GM19099 (cell line): ENCODE data around the gene BCAR3.

ENCODE experiments used
- POLR2A ChIP-seq: IDR thresholded peaks from 3 replicates; pipeline ENCODE4 v1.6.1; 2011; ENCODE audit warnings: low read depth; ENCODE audit not compliant: insufficient read length; ENCODE audit errors: extremely low read depth

Gene BCAR3

DNA sequence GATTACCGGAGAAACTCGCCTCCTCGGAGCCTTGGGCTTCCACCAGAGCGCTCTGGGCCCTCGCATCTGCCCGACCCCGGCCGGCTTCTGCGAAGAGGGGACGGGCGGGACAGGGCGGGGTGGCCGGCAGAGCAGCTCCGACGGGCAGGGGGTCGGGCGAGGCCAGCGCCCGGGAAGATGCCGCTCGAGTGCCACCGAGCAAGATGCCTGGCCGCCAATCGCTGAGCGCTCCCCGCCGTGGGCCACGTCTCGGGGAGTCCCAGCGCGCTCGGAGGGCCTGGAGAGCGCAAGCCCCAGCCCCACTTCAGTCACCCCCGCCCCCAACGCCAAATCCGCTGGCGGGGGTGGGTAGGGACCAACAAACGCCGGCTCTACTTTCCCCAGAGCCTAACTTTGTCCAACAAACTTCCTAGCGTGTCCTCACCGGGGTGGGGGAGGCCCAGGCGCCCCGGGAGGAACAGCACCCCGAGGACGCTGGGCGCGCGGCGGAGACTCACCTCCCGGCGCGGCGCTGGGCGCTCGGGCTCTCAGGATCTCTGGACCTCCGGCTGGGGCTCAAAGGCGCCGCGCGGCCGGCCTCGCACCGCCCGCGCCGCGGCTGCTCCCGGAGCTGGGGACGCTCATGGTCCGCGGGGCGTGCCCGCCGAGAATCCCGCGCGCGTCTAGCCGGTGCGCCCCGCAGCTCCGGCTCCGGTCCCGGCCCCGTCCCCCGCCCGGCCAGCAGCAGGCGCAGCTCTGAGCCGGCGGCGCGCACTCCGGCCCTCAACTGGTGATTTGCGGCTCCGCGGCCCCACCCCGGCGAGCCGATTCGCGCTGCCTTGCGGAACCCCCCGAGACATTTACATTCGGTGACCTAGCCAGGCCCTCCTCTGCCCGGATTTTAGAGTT, at the start of gene BCAR3:
Gene BCAR3 (minus strand): TSS at position 737 of the 888 bp plus-strand sequence. CDS start 6,907 bp downstream, outside the sequence.
- TF ChIP-seq POLR2A: peak; percentile 55

GRCh38 chr1:93730621-93731020, 49.0 kb upstream of the BCAR3 start:
- TF ChIP-seq POLR2A: no peak

DNA sequence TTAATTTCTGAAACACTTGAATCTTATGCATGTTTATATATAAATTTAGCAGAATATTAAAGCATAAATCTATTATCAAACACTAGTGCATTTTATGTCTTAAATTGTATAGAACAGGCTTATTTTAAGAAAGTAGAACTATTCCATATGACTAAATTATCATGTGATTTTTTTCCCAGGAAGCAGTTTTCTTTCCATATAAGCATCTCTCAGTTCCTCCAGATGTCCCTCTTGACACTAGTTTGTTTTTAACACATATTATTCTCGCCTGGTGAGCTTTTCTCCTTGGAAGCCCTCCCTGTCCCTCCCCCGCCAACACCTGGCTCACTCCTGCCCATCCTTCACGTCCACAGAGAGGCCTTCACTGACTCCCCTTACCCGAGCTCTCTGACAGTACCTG, 48.3 kb upstream of the BCAR3 start:
- TF ChIP-seq POLR2A: no peak

- TF ChIP-seq POLR2A: no peak
Measured at GRCh38 chr1:93729502-93729901, 47.9 kb upstream of the BCAR3 start.

GRCh38 chr1:93728480-93729131, 47.0 kb upstream of the BCAR3 start:
- TF ChIP-seq POLR2A: no peak

DNA sequence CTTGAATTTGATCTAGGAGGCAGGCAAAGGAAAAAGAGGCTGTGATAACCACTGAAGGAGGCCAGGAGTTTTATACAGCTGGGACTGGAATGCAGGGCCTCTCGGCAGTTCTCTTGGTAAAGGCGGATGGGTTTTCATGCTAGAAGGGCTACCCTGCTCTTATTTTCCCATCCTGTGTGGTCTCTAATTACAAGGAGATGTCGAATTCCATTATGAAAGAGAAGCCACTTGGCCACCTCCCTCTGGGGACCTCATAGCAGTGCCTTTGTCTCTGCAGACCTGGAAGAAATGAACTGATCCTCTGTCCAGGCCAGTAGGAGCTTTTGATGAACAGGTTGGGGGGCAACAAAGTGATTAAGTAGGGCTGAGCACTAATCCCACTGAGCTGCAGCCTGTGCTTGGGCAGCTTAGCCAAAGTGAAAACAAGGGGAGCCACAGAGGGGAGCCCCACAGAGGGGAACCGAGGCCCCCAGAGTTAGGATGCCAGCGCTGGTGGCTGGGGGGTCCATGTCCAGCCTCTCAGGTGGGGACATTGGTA, 42.2 kb upstream of the BCAR3 start:
- no peak for TF ChIP-seq POLR2A

DNA sequence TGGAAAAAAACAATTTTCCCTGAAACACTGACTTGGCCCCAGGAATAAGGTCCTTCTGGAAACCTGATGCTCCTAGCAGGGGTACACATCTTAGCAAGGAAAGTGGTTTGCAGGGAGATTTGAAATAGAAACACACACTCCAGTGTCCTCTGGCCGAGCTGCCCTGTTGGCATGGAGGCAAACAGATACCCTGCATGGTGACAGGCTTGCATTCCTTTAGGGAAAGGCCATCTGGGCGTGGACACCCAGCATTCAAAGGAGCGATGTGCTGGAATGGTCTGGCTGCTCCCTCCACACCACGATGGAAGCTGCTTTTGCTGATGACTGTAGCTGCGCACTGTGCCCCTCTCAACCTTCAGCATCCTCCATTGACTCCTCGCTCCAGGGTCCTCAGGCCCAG, 41.5 kb upstream of the BCAR3 start:
- no peak for TF ChIP-seq POLR2A

DNA sequence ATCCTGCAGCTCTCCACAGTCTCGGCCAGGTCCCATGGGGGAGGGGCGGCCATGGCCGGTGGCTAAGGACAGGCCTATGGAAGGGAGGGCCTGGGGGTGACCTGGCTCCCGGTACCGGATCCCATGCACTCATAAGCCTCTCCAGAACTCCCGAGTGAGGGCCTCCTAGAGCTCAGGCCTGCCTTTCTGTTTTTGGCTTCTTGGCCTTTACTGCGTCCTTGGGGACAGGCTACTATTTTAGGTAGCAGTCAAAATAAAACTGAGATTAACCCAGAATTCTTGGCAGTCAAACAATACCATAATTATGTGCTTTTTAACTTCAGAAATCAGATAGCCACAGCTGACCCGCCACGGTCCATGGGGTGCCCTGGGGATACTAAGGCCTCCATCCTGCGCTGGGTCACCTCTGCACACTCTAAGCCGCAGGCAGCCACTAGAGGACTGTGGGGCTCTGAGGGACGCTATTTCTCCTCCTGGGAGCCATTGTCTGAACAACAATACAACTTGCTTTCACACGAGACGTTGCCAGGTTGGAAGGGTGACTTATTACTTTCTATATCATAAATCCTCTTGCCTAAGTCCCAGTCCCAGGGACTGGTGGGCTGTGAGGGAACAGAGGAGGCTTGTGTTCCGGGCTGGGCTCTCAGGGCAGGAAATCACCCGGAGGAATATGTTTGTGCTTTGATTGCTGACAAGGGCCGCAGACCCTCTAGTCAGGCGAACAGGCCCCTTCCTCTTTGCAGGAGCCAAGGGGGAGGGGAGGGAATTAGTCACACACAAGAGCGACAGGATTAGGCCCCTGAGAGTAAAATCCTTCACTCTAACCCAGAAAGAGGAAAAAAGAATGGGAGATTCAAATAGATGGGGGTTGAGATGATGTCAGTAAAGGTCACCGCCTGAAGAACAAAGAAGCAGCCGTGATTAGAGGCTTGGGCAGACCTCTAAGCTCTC, 40.7 kb upstream of the BCAR3 start:
- no peak for TF ChIP-seq POLR2A

DNA sequence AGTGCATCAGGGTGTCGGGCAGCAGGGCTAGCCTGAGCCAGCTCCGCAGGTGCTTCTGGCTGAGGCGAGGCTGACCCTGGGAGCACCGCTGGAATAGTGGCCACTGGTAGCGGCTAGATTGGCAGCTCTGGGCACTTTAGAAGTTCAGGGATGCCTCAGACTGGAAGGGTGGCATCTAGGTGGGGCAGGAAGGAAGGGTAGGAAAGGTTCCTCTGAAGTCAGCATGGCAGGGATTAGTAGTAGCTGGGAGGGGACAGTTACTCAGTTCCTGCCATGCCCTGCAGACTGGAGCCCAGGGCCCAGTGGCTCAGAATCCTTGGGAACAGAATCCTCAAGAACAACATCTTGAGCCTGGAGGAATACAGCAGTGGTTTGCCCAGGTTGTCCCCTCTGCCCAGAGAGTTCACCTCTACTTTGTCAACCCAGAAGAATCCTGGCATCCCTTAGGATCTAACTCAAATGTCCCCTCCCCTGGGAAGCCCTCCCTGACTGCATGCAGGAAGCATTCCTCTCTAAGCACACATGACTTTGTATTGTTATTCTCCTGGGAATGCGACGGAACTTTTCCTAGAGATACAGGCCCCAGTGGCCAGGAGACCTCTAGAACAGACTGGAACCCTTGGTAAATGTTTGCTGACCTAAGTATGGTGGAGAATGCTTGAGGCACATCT, 39.5 kb upstream of the BCAR3 start:
- no peak for TF ChIP-seq POLR2A

GRCh38 chr1:93717640-93718039, 36.0 kb upstream of the BCAR3 start:
- TF ChIP-seq POLR2A: no peak

DNA sequence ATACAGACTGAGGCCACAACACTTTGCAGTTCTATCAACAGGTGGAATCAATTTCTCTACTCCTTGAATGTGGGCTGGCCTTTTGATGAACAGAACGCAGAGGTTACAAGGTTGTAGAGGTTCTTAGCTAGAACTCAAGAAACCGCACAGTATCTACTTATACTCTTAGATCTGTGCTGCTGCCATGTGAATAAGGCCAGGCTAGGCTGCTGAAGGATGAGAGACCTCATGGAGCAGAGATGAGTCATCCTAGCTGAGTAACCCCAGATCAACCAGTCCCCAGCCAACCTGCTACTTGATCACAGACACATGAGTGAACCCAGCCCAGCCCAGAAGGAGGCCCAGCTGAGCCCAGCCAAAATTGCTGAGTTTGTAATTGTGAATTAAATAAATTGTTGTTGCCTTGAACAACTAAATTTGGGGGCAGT, 35.3 kb upstream of the BCAR3 start:
- TF ChIP-seq POLR2A: no peak

GRCh38 chr1:93716163-93716562, 34.5 kb upstream of the BCAR3 start:
- no peak for TF ChIP-seq POLR2A

- TF ChIP-seq POLR2A: no peak
Measured at GRCh38 chr1:93715529-93716126, 34.0 kb upstream of the BCAR3 start.

DNA sequence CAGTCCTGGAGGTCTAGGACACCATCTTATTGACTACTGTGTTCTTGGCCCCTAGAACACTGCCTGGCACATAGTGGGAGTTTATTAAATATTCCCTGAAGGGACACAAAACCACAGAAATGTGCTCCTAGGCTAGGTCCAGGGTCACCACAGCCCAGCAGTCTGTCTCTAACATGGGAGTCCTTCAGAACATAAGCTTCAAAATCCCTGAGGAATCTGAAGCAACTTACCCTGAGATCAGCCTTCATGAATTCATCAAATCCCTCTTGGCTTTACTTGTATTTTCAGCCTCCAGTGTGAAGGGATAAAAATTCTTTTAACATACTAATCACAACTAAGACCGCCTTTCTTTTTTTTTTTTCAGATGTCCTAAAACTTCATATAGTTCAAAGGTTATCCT, 32.7 kb upstream of the BCAR3 start:
- no peak for TF ChIP-seq POLR2A
